A673 (cell line): ENCODE results near the gene MMP28. TPM values are rescaled to one million over a fixed set of nuclear protein-coding genes. Genes with fewer than 3 reads are reported as not detected.

Source experiments
- BruUV-seq: library from RNA; stranded (reverse); fragments of 400-500 nt; replicated peaks from 2 replicates; lab custom pipeline; 2021; lab: Mats Ljungman, UMichigan
- CTCF ChIA-PET: fragments of 300-600 bp; sonication (Branson Sonifier 250); formaldehyde crosslinking; loops from one replicate; lab custom pipeline; 2022; ENCODE audit warnings: antibody characterized with exemption; lab: Charles Lee
- POLR2A ChIA-PET: fragments of 300-600 bp; sonication (Branson Sonifier 250); formaldehyde crosslinking; loops from one replicate; lab custom pipeline; 2022; ENCODE audit warnings: antibody characterized with exemption; ENCODE audit not compliant: low non-redundant PET; lab: Charles Lee
- DNase-seq: peaks from one replicate; pipeline ENCODE4 v3.0.0-alpha.2; 2015; ENCODE audit warnings: low spot score
- H3K27ac ChIP-seq: fragments of 200-600 bp; sonication (generic); 2 replicates; pipeline ENCODE4 v1.5.1; 2016; ENCODE audit warnings: mixed run types, low read depth, mild to moderate bottlenecking, mixed read lengths, antibody characterized with exemption, low read length; ENCODE audit not compliant: poor library complexity, severe bottlenecking
- H3K27me3 ChIP-seq: fragments of 200-600 bp; sonication (generic); replicated peaks from 2 replicates; pipeline ENCODE4 v1.6.1; 2017; ENCODE audit warnings: mixed run types, low read depth, mild to moderate bottlenecking, mixed read lengths, antibody characterized with exemption, low read length; ENCODE audit not compliant: insufficient read depth, poor library complexity
- H3K36me3 ChIP-seq: fragments of 200-600 bp; sonication (generic); 2 replicates; pipeline ENCODE4 v1.6.1; 2016; ENCODE audit warnings: mixed run types, mild to moderate bottlenecking, mixed read lengths, antibody characterized with exemption, low read length; ENCODE audit not compliant: insufficient read depth, poor library complexity, severe bottlenecking
- H3K4me1 ChIP-seq: fragments of 200-600 bp; sonication (generic); 2 replicates; pipeline ENCODE4 v1.6.1; 2017; ENCODE audit warnings: mixed run types, mild to moderate bottlenecking, mixed read lengths, antibody characterized with exemption, low read length; ENCODE audit not compliant: insufficient read depth, poor library complexity, severe bottlenecking
- H3K4me3 ChIP-seq: fragments of 200-600 bp; sonication (generic); 2 replicates; pipeline ENCODE4 v1.5.1; 2016; ENCODE audit warnings: low read depth, mixed run types, mild to moderate bottlenecking, mixed read lengths, low read length; ENCODE audit not compliant: poor library complexity, severe bottlenecking
- H3K9me3 ChIP-seq: fragments of 200-600 bp; sonication (generic); 2 replicates; pipeline ENCODE4 v1.6.1; 2016; ENCODE audit warnings: mixed run types, low read depth, mild to moderate bottlenecking, mixed read lengths, antibody characterized with exemption, low read length; ENCODE audit not compliant: poor library complexity, severe bottlenecking
- EZH2 ChIP-seq: fragments of 200-600 bp; sonication (generic); IDR thresholded peaks from 2 replicates; pipeline ENCODE4 v1.6.1; 2017; ENCODE audit warnings: borderline replicate concordance, low read depth, mild to moderate bottlenecking, mixed read lengths, antibody characterized with exemption, low read length; ENCODE audit not compliant: poor library complexity, severe bottlenecking
- intact Hi-C: fragments of 100-400 bp; cut with micrococcal nuclease; formaldehyde crosslinking; loops from one replicate; pipeline ENCODE4 v1.10.0; 2022; ENCODE audit not compliant: unreplicated experiment
- total RNA-seq: library from RNA; stranded (reverse); gene quantifications from 2 replicates; pipeline ENCODE4 v1.2.3, GENCODE V29; 2021
- TF ChIP-seq, protein P1 (sequence below): fragments of 300-800, 200-600 bp; sonication (generic); conservative IDR thresholded peaks from 2 replicates; pipeline ENCODE4 v1.5.1; 2017; ENCODE audit warnings: low read depth, mild to moderate bottlenecking, antibody characterized with exemption, low read length, moderate library complexity, mixed read lengths

Gene MMP28
- total RNA-seq, 1 experiment from 2014 or later, result not detected

DNA sequence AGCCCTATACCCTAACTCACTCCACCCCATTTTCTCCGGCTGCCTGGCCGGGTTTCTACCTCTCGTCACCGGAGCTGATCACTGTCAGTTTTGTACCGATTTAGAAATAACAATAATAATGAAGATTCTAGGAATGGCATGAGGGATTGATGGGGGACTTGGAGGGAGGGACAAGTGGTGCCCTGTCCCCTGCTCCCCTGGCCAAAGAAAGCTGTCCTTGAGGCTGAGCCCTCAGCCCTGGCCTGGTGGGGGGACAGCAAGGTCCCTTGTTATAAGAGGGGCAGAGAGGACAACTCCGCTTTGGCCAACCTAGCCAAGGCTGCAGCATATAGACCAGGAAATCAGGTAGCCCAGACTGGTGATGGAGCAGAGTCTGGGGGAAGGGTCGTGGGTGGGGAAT lies 52.9 kb downstream of the MMP28 start:
- H3K36me3 ChIP-seq, result no peaks in the 10 kb centered on the region
- TF ChIP-seq EZH2, result no peak
- TF ChIP-seq, protein P1, sequence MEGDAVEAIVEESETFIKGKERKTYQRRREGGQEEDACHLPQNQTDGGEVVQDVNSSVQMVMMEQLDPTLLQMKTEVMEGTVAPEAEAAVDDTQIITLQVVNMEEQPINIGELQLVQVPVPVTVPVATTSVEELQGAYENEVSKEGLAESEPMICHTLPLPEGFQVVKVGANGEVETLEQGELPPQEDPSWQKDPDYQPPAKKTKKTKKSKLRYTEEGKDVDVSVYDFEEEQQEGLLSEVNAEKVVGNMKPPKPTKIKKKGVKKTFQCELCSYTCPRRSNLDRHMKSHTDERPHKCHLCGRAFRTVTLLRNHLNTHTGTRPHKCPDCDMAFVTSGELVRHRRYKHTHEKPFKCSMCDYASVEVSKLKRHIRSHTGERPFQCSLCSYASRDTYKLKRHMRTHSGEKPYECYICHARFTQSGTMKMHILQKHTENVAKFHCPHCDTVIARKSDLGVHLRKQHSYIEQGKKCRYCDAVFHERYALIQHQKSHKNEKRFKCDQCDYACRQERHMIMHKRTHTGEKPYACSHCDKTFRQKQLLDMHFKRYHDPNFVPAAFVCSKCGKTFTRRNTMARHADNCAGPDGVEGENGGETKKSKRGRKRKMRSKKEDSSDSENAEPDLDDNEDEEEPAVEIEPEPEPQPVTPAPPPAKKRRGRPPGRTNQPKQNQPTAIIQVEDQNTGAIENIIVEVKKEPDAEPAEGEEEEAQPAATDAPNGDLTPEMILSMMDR, result no peak
- H3K4me3 ChIP-seq, result no peak overlapping the region
- no peaks in the 10 kb centered on the region for H3K4me1 ChIP-seq
- H3K9me3 ChIP-seq, result no peaks in the 10 kb centered on the region
- intact Hi-C loops, result loop anchor here (10.0 kb wide), 1 partner anchor 428 kb away; no protein-coding TSS in a partner anchor
- no TSS peak for BruUV-seq
- no peak overlapping the region for H3K27ac ChIP-seq
- ChIA-PET CTCF (no interaction called here), POLR2A (no interaction called here)
- no peaks in the 10 kb centered on the region for H3K27me3 ChIP-seq
- DNase-seq, result no peak

DNA sequence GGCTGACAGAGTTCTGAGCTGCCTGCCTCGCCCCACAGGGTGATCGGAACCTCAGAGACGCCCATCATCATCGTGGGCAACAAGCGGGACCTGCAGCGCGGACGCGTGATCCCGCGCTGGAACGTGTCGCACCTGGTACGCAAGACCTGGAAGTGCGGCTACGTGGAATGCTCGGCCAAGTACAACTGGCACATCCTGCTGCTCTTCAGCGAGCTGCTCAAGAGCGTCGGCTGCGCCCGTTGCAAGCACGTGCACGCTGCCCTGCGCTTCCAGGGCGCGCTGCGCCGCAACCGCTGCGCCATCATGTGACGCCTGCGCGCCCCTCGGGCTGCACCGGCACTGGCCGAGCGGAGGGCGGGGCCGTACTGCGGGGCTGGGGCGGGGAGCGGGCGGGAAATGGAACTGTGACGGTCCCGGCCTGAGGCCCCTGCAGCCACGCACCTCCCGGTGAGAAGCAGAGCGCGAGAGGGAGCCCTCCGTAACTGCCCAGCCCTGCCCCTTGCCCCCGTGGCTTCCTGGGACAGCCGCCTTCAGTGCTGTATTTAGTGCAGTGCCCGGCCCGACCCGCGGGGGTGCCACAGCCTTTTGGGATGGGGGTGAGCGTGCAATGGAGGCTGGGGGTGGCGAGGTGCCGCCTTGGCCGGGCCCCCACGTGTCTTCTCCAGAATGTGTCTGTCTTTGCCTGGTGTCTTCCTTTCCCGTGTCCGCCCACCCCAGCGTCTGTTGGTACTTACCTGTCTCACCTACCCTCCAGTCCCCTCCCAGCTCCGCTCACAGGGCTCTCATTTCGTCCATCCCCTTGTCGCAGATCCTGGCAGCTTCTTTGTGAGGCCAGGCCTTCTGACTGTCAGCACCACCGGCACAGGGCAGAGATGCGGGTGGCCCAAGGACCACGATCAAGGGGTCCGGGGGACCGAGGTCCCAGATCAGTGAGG lies 54.2 kb downstream of the MMP28 start:
- Histone ChIP-seq H3K36me3 (no peaks in the 10 kb centered on the region), H3K4me1 (no peaks in the 10 kb centered on the region), H3K9me3 (no peaks in the 10 kb centered on the region), H3K27ac (no peak overlapping the region), H3K4me3 (no peak overlapping the region), H3K27me3 (no peaks in the 10 kb centered on the region)
- intact Hi-C loops, result loop anchor here (10.0 kb wide), 1 partner anchor 426 kb away; no protein-coding TSS in a partner anchor
- no peak for TF ChIP-seq EZH2
- TF ChIP-seq, protein P1, result no peak
- no TSS peak for BruUV-seq
- POLR2A ChIA-PET, result no interaction called here
- CTCF ChIA-PET, result no interaction called here
- DNase-seq, result no peak

DNA sequence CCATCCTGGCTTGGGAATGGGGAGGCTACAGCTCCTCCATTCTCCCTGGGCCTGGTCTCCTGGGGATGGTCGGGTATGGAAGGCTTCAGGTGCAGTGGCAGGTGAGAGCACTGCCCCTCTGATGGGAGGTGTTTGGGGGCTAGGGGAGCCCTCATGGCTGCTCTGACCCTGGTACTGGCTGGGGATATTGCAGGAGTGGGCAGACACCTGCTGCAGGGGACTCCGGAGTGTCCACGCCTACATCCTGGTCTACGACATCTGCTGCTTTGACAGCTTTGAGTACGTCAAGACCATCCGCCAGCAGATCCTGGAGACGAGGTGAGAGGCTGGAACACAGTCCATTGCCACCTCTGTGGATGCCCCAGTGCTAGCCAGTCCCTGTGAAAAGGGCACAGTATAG lies 55.2 kb downstream of the MMP28 start:
- H3K27me3 ChIP-seq, result no peaks in the 10 kb centered on the region
- ChIA-PET CTCF (no interaction called here), POLR2A (no interaction called here)
- no peaks in the 10 kb centered on the region for H3K36me3 ChIP-seq
- no peaks in the 10 kb centered on the region for H3K9me3 ChIP-seq
- no peak for DNase-seq
- no peak for TF ChIP-seq EZH2
- TF ChIP-seq, protein P1, result no peak
- H3K27ac ChIP-seq, result no peak overlapping the region
- no TSS peak for BruUV-seq
- no peaks in the 10 kb centered on the region for H3K4me1 ChIP-seq
- intact Hi-C loops, result loop anchor here (10.0 kb wide), 1 partner anchor 425 kb away; no protein-coding TSS in a partner anchor
- H3K4me3 ChIP-seq, result no peak overlapping the region
